Gastroesophageal sphincter (tissue), 3 donors: ENCODE results near the gene FGF14.

Experiments
- EP300 ChIP-seq: sonication (generic); formaldehyde crosslinking; IDR thresholded peaks from one replicate; pipeline ENCODE4 v1.6.1; 2017; ENCODE audit warnings: antibody characterized with exemption, mild to moderate bottlenecking
- POLR2A ChIP-seq, 2 donors: fragments of 450-650 bp; IDR thresholded peaks; one replicate each; pipeline ENCODE4 v1.6.1; 2017; ENCODE audit warnings: antibody characterized with exemption in 2 of 2, mild to moderate bottlenecking in 2 of 2, moderate library complexity in 1 of 2
- POLR2AphosphoS5 ChIP-seq: sonication (generic); formaldehyde crosslinking; IDR thresholded peaks from one replicate; pipeline ENCODE4 v1.6.1; 2017; ENCODE audit warnings: antibody characterized with exemption
- TF ChIP-seq, protein P1 (sequence below), 4 experiments: fragments of 200-600 bp in 2 of 4; fragments of 450-650 bp in 2 of 4; sonication (generic) in 1 of 4; IDR thresholded peaks; one replicate each; pipeline ENCODE4 v1.5.1; 2017 to 2019; ENCODE audit warnings: antibody characterized with exemption in 4 of 4, mild to moderate bottlenecking in 2 of 4, moderate library complexity in 2 of 4

DNA sequence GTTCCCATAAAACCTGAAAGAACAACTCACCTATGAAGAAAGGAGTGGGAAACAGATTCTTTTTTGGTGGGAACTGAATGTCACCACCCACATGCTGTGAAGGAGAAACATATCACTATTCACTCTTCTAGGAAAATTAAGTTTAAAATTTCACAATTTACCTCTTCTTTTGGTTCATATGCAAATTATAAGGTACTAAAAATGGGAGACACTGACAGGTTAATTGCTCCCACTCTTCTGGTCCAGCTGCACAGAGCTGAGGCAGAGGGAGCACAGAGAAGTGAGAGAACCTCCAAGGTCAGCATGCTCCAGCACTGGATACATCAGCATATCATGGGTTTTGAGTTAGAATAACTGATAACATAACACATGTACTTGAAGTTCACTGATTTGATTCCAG is 186.9 kb downstream of the FGF14 start:
- TF ChIP-seq, protein P1, sequence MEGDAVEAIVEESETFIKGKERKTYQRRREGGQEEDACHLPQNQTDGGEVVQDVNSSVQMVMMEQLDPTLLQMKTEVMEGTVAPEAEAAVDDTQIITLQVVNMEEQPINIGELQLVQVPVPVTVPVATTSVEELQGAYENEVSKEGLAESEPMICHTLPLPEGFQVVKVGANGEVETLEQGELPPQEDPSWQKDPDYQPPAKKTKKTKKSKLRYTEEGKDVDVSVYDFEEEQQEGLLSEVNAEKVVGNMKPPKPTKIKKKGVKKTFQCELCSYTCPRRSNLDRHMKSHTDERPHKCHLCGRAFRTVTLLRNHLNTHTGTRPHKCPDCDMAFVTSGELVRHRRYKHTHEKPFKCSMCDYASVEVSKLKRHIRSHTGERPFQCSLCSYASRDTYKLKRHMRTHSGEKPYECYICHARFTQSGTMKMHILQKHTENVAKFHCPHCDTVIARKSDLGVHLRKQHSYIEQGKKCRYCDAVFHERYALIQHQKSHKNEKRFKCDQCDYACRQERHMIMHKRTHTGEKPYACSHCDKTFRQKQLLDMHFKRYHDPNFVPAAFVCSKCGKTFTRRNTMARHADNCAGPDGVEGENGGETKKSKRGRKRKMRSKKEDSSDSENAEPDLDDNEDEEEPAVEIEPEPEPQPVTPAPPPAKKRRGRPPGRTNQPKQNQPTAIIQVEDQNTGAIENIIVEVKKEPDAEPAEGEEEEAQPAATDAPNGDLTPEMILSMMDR (IDR thresholded peaks at IDR 0.05): no peak
- TF ChIP-seq POLR2A (IDR thresholded peaks at IDR 0.05) (no peak), POLR2AphosphoS5 (no peak), EP300 (no peak)
